Parathyroid adenoma (tissue), 2 donors: ENCODE data around the gene MFAP5.

Experiments
- H2AFZ ChIP-seq: fragments of 300-600 bp; sonication (generic); one replicate; pipeline ENCODE4 v1.7.0; 2017; ENCODE audit warnings: antibody characterized with exemption, mild to moderate bottlenecking
- H3K27ac ChIP-seq: fragments of 300-600 bp; sonication (generic); one replicate; pipeline ENCODE4 v1.7.0; 2017
- H3K27me3 ChIP-seq: fragments of 300-600 bp; sonication (generic); one replicate; pipeline ENCODE4 v1.7.0; 2017; ENCODE audit warnings: low read length; ENCODE audit not compliant: control insufficient read depth, insufficient read depth
- H3K36me3 ChIP-seq: fragments of 300-600 bp; sonication (generic); one replicate; pipeline ENCODE4 v1.7.0; 2017; ENCODE audit warnings: low read length; ENCODE audit not compliant: control insufficient read depth, insufficient read depth
- H3K4me1 ChIP-seq: fragments of 300-600 bp; sonication (generic); one replicate; pipeline ENCODE4 v1.7.0; 2017; ENCODE audit warnings: control low read depth
- H3K4me2 ChIP-seq: fragments of 300-600 bp; sonication (generic); one replicate; pipeline ENCODE4 v1.7.0; 2017; ENCODE audit warnings: low read length
- H3K4me3 ChIP-seq: fragments of 300-600 bp; sonication (generic); one replicate; pipeline ENCODE4 v1.7.0; 2017; ENCODE audit warnings: low read depth, low read length
- H3K79me2 ChIP-seq: fragments of 300-600 bp; sonication (generic); one replicate; pipeline ENCODE4 v1.7.0; 2017; ENCODE audit warnings: control low read depth
- H3K9ac ChIP-seq: fragments of 300-600 bp; sonication (generic); one replicate; pipeline ENCODE4 v1.7.0; 2017; ENCODE audit warnings: mild to moderate bottlenecking
- H3K9me3 ChIP-seq: fragments of 300-600 bp; sonication (generic); one replicate; pipeline ENCODE4 v1.7.0; 2017; ENCODE audit warnings: low read length; ENCODE audit not compliant: control insufficient read depth
- CTCF ChIP-seq: fragments of 300-600 bp; sonication (generic); IDR thresholded peaks from one replicate; pipeline ENCODE4 v1.7.0; 2017; ENCODE audit warnings: antibody characterized with exemption, mild to moderate bottlenecking
- donor health status: primary hyperparathyroidism.

The MFAP5 gene

GRCh38 chr12:8678661-8679111, 16.1 kb upstream of the MFAP5 start:
- Histone ChIP-seq H3K27me3 (no peaks in the 10 kb centered on the region), H2AFZ (no peak overlapping the region), H3K9me3 (no peaks in the 10 kb centered on the region), H3K4me3 (no peak overlapping the region), H3K79me2 (no peaks in the 10 kb centered on the region), H3K36me3 (no peaks in the 10 kb centered on the region), H3K9ac (no peak overlapping the region), H3K27ac (no peak overlapping the region), H3K4me1 (peaks cover 11% of the 10 kb centered on the region), H3K4me2 (no peak overlapping the region)
- TF ChIP-seq CTCF: no peak

GRCh38 chr12:8677362-8677761, 14.7 kb upstream of the MFAP5 start:
- no peaks in the 10 kb centered on the region for H3K79me2 ChIP-seq
- no peaks in the 10 kb centered on the region for H3K9me3 ChIP-seq
- no peak overlapping the region for H2AFZ ChIP-seq
- H3K9ac ChIP-seq: no peak overlapping the region
- H3K4me1 ChIP-seq: peaks cover 11% of the 10 kb centered on the region
- TF ChIP-seq CTCF: no peak
- no peak overlapping the region for H3K4me3 ChIP-seq
- H3K27me3 ChIP-seq: no peaks in the 10 kb centered on the region
- no peaks in the 10 kb centered on the region for H3K36me3 ChIP-seq
- H3K27ac ChIP-seq: no peak overlapping the region
- H3K4me2 ChIP-seq: no peak overlapping the region

- Histone ChIP-seq H3K9ac (no peak overlapping the region), H2AFZ (no peak overlapping the region), H3K9me3 (no peaks in the 10 kb centered on the region), H3K4me1 (peaks cover 5% of the 10 kb centered on the region), H3K79me2 (no peaks in the 10 kb centered on the region), H3K36me3 (no peaks in the 10 kb centered on the region), H3K4me3 (no peak overlapping the region), H3K4me2 (no peak overlapping the region), H3K27me3 (no peaks in the 10 kb centered on the region), H3K27ac (no peak overlapping the region)
- TF ChIP-seq CTCF: no peak
Observed at GRCh38 chr12:8676651-8677050, 14.0 kb upstream of the MFAP5 start.

- no peaks in the 10 kb centered on the region for H3K9me3 ChIP-seq
- H3K9ac ChIP-seq: no peak overlapping the region
- H2AFZ ChIP-seq: peak overlapping the region; percentile 21
- no peaks in the 10 kb centered on the region for H3K79me2 ChIP-seq
- no peak overlapping the region for H3K4me2 ChIP-seq
- H3K27me3 ChIP-seq: no peaks in the 10 kb centered on the region
- H3K4me3 ChIP-seq: no peak overlapping the region
- no peak for TF ChIP-seq CTCF
- H3K36me3 ChIP-seq: no peaks in the 10 kb centered on the region
- no peaks in the 10 kb centered on the region for H3K4me1 ChIP-seq
- H3K27ac ChIP-seq: no peak overlapping the region
Observed at GRCh38 chr12:8675591-8676036, 13.0 kb upstream of the MFAP5 start.

GRCh38 chr12:8672381-8672780, 9.8 kb upstream of the MFAP5 start:
- H3K27ac ChIP-seq: no peak overlapping the region
- H3K4me3 ChIP-seq: no peak overlapping the region
- no peaks in the 10 kb centered on the region for H3K36me3 ChIP-seq
- H3K9me3 ChIP-seq: no peaks in the 10 kb centered on the region
- H3K79me2 ChIP-seq: no peaks in the 10 kb centered on the region
- H3K9ac ChIP-seq: no peak overlapping the region
- H2AFZ ChIP-seq: no peak overlapping the region
- H3K27me3 ChIP-seq: no peaks in the 10 kb centered on the region
- no peak overlapping the region for H3K4me2 ChIP-seq
- peaks cover 4% of the 10 kb centered on the region for H3K4me1 ChIP-seq
- no peak for TF ChIP-seq CTCF
